ENCODE data around the gene ASB18. TPM values are rescaled to one million over a fixed set of nuclear protein-coding genes. Genes with fewer than 3 reads are reported as not detected.

ASB18 gene
- total and polyA plus RNA-seq, 2 of the 4 experiments (the other 2 are of a cell fraction): not detected

DNA sequence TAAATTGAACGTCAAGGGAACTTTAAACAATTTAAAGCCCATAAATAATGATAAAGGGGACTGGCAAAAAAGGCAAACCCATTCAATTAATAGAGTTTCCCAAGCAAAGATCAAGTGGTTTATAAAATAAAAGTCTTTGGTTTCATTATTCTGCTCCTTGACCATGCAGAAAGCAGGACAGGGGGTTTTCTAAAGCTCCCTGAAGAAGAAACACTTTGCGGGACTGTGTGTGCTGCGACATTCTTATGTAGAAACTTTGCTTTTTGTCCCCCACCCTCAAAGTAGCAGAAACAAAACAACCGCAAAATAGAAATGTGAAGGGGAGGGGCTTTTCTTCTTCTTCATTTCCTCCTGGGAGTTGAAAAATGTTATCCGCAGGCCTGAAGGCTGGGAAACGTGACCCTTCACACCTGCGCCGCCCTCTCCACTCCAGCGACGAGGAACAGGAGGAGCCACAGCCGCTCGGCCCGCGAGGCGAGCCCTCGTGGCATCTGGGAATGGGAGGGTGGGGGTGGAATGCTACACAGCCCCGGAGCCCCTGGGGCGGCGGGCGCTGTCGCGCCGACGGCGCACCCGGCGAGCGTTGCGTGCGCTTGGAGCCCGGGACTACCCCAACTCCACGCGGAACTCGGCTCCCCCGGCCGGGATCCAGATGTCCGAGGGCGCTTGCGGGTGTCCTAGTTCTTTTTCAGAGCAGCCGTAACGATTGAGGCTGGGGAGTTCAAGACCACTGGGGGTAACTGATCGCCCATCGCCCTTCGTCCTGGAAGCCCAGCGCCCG lies 91.8 kb downstream of the ASB18 start:
- Histone ChIP-seq H3K4me1 (ENCODE audit: control insufficient read depth, insufficient read depth, low read length) (no peaks in the 10 kb centered on the region; the same call in 1 of the 2 replicates), H2BK15ac (ENCODE audit: low read depth, low read length) (no peak overlapping the region), H3K79me1 (ENCODE audit: low read depth in 1 of 2, low read length in 2 of 2) (no peaks in the 10 kb centered on the region), H2BK120ac (ENCODE audit: low read depth, low read length) (no peak overlapping the region), H3K9me3 (ENCODE audit: control insufficient read depth, insufficient read depth, low read length) (peaks cover 8% of the 10 kb centered on the region; the same call in 1 of the 2 replicates), H3K9ac (ENCODE audit: low read depth, low read length) (no peak overlapping the region), H2BK20ac (ENCODE audit: low read depth, low read length) (no peak overlapping the region), H3K27me3 (ENCODE audit: control insufficient read depth, insufficient read depth, low read length) (peaks cover 77% of the 10 kb centered on the region), H2AK5ac (ENCODE audit: low read depth, low read length) (no peak overlapping the region), H3K4ac (ENCODE audit: low read depth, low read length) (no peak overlapping the region), H4K5ac (ENCODE audit: low read depth, low read length) (no peak overlapping the region), H3K4me2 (ENCODE audit: low read depth, low read length) (no peak overlapping the region), H3K18ac (ENCODE audit: low read depth, low read length) (no peak overlapping the region), H4K91ac (ENCODE audit: insufficient read depth, low read depth, low read length) (no peak overlapping the region), H2AK9ac (replicated peaks; ENCODE audit: low read depth, low read length, poor library complexity) (no peak overlapping the region), H3K4me3 (ENCODE audit: insufficient read depth, low read depth, low read length) (no peak overlapping the region), H2AFZ (replicated peaks; ENCODE audit: low read length, poor library complexity) (no peak overlapping the region), H3K14ac (replicated peaks; ENCODE audit: low read depth, low read length) (no peak overlapping the region), H3K36me3 (ENCODE audit: control insufficient read depth, insufficient read depth, low read length) (no peaks in the 10 kb centered on the region), H3K56ac (ENCODE audit: extremely low read depth, insufficient read depth, low read length) (no peak overlapping the region), H3K27ac (ENCODE audit: insufficient read depth, low read length) (no peak overlapping the region), H4K20me1 (ENCODE audit: insufficient read depth, low read length) (no peaks in the 10 kb centered on the region; the same call in 1 of the 2 replicates), H4K8ac (ENCODE audit: low read depth in 2 of 2, low read length in 2 of 2) (no peak overlapping the region), H3K9me1 (ENCODE audit: insufficient read depth, low read length) (no peaks in the 10 kb centered on the region), H2BK5ac (ENCODE audit: low read depth, low read length, poor library complexity, severe bottlenecking) (no peak overlapping the region), H3K23ac (ENCODE audit: low read depth, low read length) (no peak overlapping the region)
- no peak for ATAC-seq (ENCODE audit: low read depth)
- ChIA-PET POLR2A (ENCODE audit: unreplicated experiment) (no interaction called here), CTCF (interaction anchor here (0.7 kb wide), 1 partner anchor 159 kb away, joined by 3 read pairs; no protein-coding TSS in a partner anchor)
- DNase-seq: no peak
- BruUV-seq (replicated peaks): no TSS peak
- dilution Hi-C loops (cut with HindIII; ENCODE audit: low sequenced_read_pairs, unreplicated experiment): no loop called here
- WGBS, 2 experiments (ENCODE audit: extremely low coverage in 2 of 2, insufficient read length in 1 of 2): 0% methylated on average over 13 of the region's 46 CpGs; no CpG with 5 or more reads in 1 of the 2 experiments
- intact Hi-C loops (cut with micrococcal nuclease): loop anchor here (10.0 kb wide), 1 partner anchor 228 kb away; no protein-coding TSS in a partner anchor
- in situ Hi-C loops (cut with MboI; ENCODE audit: low sequenced_read_pairs): loop anchor here (25.0 kb wide), 1 partner anchor 560 kb away; no protein-coding TSS in a partner anchor
- TF ChIP-seq BHLHE40 (IDR thresholded peaks at IDR 0.05; ENCODE audit: low read depth, low read length) (no peak), POLR2A (IDR thresholded peaks at IDR 0.05; ENCODE audit: low read depth, low read length) (no peak), FOS (IDR thresholded peaks at IDR 0.05; ENCODE audit: low read depth, low read length) (no peak), MAFK (IDR thresholded peaks at IDR 0.05; ENCODE audit: low read depth, low read length) (no peak), SMC3 (IDR thresholded peaks at IDR 0.05; ENCODE audit: low read depth, low read length) (no peak), RCOR1 (IDR thresholded peaks at IDR 0.05; ENCODE audit: insufficient replicate concordance, low read length) (no peak), NFE2L2 (IDR thresholded peaks at IDR 0.05; ENCODE audit: low read depth, low read length) (no peak), CEBPB (IDR thresholded peaks at IDR 0.05; ENCODE audit: low read depth, low read length) (no peak), MAZ (IDR thresholded peaks at IDR 0.05; ENCODE audit: borderline replicate concordance, low read depth, low read length) (no peak), RAD21 (IDR thresholded peaks at IDR 0.05; ENCODE audit: low read length) (no peak), RFX5 (IDR thresholded peaks at IDR 0.05; ENCODE audit: low read depth, low read length) (no peak), MXI1 (IDR thresholded peaks at IDR 0.05; ENCODE audit: borderline replicate concordance, low read depth, low read length) (no peak)
- TF ChIP-seq, protein P1, sequence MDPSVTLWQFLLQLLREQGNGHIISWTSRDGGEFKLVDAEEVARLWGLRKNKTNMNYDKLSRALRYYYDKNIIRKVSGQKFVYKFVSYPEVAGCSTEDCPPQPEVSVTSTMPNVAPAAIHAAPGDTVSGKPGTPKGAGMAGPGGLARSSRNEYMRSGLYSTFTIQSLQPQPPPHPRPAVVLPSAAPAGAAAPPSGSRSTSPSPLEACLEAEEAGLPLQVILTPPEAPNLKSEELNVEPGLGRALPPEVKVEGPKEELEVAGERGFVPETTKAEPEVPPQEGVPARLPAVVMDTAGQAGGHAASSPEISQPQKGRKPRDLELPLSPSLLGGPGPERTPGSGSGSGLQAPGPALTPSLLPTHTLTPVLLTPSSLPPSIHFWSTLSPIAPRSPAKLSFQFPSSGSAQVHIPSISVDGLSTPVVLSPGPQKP (IDR thresholded peaks at IDR 0.05; ENCODE audit: borderline replicate concordance, low read depth, low read length): no peak
- TF ChIP-seq, protein P2, sequence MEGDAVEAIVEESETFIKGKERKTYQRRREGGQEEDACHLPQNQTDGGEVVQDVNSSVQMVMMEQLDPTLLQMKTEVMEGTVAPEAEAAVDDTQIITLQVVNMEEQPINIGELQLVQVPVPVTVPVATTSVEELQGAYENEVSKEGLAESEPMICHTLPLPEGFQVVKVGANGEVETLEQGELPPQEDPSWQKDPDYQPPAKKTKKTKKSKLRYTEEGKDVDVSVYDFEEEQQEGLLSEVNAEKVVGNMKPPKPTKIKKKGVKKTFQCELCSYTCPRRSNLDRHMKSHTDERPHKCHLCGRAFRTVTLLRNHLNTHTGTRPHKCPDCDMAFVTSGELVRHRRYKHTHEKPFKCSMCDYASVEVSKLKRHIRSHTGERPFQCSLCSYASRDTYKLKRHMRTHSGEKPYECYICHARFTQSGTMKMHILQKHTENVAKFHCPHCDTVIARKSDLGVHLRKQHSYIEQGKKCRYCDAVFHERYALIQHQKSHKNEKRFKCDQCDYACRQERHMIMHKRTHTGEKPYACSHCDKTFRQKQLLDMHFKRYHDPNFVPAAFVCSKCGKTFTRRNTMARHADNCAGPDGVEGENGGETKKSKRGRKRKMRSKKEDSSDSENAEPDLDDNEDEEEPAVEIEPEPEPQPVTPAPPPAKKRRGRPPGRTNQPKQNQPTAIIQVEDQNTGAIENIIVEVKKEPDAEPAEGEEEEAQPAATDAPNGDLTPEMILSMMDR (conservative IDR thresholded peaks at IDR 0.05; ENCODE audit: low read depth, low read length): no peak
- TF ChIP-seq, protein P3, sequence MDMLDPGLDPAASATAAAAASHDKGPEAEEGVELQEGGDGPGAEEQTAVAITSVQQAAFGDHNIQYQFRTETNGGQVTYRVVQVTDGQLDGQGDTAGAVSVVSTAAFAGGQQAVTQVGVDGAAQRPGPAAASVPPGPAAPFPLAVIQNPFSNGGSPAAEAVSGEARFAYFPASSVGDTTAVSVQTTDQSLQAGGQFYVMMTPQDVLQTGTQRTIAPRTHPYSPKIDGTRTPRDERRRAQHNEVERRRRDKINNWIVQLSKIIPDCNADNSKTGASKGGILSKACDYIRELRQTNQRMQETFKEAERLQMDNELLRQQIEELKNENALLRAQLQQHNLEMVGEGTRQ (IDR thresholded peaks at IDR 0.05; ENCODE audit: low read depth, low read length): no peak
